GM12891 (cell line): ENCODE data around the gene GPATCH2.

Experiments
- POLR2AphosphoS5 ChIP-seq: IDR thresholded peaks from 2 replicates; pipeline ENCODE4 v1.6.1; 2011; ENCODE audit warnings: low read depth, low read length, control low read depth
- POU2F2 ChIP-seq: IDR thresholded peaks from 2 replicates; pipeline ENCODE4 v1.6.1; 2011; ENCODE audit warnings: low read depth, mild to moderate bottlenecking, control low read depth, low read length, moderate library complexity

- TF ChIP-seq POU2F2 (no peak), POLR2AphosphoS5 (no peak)
Observed at GRCh38 chr1:217622042-217622441, 8.8 kb downstream of the GPATCH2 start.
